HL-60/S4 treated with retinoic acid at 250 ng/mL for 4 days and 3 days (cell line): Measurements from ENCODE around the gene CSMD2.

ENCODE experiments used
- in situ Hi-C: fragments of 300-500 bp; cut with MboI; formaldehyde crosslinking; loops from 2 replicates; pipeline ENCODE4 v1.7.0; 2022; ENCODE audit warnings: low sequenced_read_pairs

CSMD2 gene

GRCh38 chr1:33725556-33726160, 439.4 kb downstream of the CSMD2 start:
- in situ Hi-C loops: no loop called here

DNA sequence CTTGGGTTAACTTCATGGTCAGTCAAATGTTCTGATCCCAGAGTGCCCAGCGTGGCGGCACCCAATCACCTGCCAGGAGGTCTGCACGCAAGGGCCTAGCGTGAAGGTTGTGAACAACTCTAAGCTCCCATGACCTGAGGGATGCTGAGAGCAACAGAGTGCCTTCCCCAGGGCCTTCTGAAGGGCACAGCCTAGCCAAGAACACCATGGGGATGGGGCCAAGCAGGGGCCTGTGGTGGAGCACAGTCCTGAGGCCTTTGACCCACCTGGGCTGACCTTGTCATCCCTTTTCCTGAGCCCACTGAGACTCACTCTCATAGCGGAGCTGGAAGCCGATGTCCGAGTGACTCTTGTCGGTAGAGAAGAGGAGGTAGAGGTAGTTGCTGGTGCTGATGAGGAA, 440.0 kb downstream of the CSMD2 start:
- in situ Hi-C loops: no loop called here

DNA sequence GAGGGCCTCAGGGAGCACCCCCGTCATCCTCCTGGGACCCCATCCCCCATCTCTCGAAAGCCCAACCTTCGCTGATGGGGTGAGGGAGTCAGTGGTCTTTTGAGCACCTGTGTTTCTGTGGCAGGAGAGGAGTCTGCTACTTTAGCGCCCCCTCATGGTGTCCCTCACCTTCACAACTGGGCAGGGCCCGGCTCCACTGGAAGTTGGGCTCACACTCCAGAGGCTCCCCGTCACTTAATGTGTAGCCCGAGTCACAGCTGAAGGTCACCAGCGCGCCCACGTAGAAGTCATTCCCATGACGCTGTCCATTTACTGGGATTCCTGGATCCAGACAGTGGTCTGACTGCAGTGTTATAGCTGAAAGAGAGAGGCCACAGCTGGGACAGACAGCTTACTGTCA, 440.7 kb downstream of the CSMD2 start:
- in situ Hi-C loops: no loop called here

DNA sequence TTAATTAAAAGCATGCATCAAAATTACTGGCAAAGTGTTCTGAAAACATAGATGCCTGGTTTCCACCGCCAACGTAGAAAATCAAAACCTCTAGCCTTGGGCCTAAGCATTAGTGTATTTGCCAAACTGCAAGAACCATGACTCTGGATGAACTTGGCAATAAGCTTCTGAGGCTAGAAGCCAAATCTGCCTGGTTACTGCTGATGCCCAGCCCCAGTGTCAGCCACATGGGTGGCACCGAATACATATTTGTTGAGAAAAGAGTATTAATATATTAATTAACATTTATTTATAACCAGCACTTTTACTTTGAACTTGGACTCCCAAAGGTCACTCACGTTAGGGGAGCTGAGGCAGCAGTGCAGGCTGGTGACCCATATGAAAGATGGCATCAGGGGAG, 441.8 kb downstream of the CSMD2 start:
- in situ Hi-C loops: no loop called here

DNA sequence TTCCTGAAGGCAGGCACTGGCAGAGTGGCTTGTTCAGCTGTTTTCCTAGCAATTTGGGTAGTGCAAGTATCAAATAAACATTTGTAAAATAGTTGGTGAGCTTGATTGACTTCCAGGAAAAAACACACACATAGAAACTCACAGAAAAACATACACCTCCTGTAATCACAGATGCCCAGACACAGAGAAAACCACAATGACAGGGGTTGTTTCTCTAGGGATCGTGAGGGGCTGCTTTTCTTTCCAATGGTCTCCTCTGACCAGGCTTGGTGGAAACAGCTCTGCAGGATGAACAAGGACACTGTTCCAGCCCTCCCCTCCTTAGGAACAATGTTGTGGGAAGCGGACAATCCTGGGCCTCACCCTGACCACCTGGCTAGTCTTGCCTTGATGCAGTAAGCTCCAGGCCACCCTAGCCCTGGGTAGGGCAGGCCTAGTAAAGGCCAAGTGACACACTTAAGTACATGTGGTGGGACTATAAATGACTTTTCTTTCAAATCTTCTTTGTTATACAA, 443.7 kb downstream of the CSMD2 start:
- in situ Hi-C loops: no loop called here

DNA sequence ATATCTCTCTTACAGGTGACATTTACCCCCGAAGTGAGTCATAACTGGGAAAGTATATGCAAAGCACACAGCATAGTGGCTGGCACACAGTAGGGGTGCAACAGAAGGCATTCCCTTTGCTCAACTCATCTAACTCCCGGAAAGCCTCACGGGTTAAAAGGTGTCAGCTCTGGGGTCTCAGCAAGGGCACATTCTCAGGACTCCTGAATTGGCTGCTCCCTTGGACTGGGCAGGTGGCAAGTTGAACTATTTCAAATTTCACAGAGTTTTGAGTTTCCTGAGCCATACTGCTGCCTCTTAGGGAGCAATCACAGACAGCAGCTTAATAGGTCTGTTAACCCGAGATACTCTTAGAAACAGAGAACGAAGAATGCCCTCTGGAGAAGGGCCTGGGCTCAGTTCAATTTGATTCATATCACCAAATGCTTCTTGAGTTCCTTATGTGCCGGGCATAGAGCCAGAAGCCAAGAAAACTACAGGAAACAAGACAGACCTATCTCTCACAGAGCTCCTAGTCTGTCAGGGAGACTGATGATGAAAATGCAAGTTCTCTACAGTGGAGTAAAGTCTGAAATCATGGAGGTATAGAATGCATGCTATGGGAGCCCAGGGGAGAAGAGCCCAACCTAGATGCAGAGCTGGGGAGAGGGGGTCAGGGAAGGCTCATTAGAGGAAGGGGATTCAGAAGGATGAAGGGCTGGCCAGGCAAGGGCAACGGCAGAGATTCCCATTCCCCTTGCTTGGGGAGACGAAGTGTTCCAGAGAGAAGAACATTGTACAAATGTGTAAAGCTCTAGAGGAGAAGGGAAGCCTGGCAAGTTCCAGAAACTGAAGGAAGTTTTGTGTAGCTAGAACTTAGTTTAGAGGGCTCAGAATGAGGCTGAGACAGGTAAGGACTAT, 445.0 kb downstream of the CSMD2 start:
- in situ Hi-C loops: no loop called here

- in situ Hi-C loops: no loop called here
Observed at GRCh38 chr1:33719326-33719725, 445.7 kb downstream of the CSMD2 start.

DNA sequence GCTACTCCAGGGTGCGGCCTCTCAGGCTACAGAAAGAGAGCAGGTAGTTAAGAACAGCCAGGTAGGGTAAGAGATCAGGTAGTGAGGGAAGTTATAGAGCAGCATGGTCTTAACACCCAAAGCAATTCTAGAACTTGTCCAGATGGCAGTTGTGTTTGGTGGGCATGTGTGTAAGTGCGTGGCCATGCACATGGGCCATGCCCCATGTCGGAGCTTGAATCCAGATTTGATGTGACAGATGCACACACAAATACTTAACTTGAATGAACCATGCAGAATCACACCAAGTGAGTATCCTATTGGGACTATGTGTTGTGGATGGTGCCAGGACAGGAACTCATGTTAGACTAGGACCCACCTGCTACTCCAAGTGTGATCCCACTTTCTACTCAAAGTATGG, 446.8 kb downstream of the CSMD2 start:
- in situ Hi-C loops: no loop called here

- in situ Hi-C loops: no loop called here
Observed at GRCh38 chr1:33716976-33717688, 447.9 kb downstream of the CSMD2 start.

GRCh38 chr1:33715195-33715811, 449.7 kb downstream of the CSMD2 start:
- in situ Hi-C loops: no loop called here

- in situ Hi-C loops: no loop called here
Observed at GRCh38 chr1:33714421-33714820, 450.6 kb downstream of the CSMD2 start.

DNA sequence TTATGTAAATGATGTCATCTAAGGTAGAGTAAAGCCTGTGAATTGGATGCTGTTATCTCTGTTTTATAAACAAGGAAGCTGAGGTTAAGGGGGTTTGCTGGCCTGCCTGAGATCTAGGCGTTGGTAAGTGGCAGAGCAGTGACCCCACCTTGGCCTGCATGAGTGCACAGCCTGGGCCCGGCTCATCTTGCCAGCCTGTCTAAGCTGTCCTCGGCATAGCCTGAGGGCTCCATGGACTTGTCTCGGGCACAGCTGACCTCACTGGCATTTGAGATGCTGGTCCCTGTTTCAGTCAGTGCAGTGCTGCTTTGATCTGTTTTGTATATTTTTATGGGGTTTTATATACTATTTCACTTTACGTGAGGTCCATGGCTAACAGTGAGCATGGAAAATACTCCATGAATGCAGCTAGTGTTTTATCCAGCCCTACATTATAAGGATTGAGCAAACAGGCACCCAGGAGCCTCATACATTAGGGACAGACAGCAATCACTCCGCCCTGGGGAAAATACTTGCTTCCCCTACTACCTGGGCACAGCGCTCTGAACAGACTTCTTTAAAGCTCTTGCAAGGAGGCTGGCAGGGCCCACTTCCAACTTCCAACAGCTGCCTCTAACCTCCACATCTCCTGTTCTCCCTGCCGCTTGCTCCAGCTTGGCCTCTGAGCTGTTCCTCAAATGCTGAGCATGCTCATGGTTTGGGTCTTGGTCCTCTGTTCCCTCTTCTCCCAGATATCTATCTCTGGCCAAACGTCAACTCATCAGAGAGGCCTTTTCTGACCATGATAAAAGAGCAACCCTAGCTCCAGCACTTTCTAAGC, 451.8 kb downstream of the CSMD2 start:
- in situ Hi-C loops: no loop called here

DNA sequence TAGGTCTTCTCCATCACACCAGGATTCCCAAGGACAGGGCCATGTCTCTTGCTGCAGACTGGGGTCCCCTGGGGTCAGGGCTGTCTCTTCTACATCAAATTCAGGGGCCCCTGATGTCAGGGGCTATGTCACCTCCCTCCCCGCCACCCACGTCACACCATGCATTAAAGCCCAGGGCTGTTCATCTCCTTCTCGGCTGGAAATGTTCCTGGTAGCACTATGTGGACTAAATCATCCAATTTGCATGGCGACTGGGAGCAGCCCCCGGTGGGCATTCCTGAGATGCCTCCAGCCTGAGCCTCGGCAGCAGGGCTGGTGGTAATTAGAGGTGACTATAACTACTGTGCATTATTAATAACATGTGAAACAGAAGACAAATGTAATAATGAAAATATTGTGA, 452.8 kb downstream of the CSMD2 start:
- in situ Hi-C loops: no loop called here

DNA sequence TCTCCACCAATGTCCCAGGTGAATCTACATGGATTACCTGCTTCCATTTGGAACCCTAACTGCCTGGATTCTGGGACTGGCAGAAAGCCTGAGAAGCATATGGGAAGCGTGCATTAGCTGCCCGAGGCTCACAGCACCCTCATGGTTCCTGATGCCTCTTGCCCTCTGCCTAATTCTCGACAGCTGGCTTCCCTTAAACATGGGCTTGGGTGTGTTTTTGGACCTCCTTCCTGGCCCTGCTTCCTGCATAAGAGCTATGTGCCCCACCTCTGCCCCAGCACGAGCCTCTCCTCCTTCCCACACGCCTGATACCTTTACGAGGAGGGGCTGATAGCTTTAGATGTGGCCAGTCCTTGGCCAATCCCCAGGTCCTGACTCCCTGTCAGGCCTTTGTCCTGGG, 453.5 kb downstream of the CSMD2 start:
- in situ Hi-C loops: no loop called here

- in situ Hi-C loops: no loop called here
Observed at GRCh38 chr1:33710967-33711366, 454.1 kb downstream of the CSMD2 start.

- in situ Hi-C loops: no loop called here
Observed at GRCh38 chr1:33709783-33710718, 455.0 kb downstream of the CSMD2 start.

DNA sequence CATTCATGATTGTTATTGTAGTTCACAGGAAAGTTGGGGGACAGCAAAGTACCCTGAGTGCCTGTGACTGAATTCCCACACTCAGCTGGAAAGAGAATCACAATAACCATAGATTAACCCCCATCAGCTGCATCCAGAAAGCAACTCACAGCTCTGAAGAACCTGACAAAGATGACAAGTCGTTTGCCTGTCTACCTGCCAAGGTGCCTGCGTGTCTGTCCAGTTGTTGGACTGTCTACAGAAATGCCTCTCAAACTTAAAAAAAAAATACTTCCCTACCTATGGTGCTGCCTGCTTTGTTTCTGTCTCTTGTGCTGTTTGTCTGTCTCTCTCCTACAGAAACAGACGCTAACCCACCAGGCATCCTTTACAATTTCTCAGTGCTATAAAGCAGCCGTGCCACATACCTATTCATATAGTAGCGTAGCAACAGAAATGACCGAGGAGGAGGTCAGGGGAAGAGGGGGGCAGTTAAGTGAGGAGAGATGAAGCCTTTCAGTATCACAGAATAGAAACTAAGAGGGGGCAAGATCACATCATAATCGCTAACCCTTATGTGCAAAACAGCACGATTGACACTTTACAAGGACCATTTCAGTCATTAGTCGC, 455.8 kb downstream of the CSMD2 start:
- in situ Hi-C loops: no loop called here

DNA sequence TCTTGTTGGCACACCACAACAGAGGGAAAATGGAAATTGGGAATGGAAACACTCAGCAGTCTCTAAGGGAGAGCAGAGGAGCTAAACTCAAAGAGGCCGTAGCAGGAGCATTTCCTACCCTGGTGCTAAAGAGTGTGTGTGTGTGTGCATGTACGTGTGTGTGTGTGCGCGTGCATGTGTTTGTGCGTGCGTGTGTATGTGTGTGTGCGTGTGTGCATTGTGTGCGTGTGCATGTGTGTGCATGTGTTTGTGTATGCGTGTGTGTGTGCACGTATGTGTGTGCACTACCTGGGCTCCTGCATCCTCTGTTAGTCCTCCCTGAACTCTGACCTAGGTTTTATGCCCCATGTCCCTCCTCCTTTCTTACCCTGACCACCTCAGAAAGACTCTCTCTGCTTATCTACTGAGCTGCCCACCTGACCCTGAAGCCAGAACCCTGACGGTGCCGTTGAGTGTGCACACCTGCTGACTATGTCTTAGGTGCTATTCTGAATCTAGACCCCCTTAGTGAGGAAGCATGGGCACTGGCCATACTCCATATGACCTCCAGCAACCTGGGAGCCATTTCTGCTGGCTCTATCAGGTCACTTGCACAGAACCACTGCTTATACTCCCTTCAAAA, 458.3 kb downstream of the CSMD2 start:
- in situ Hi-C loops: no loop called here
